Skin epidermis (tissue), 12 donors: ENCODE measurements around the gene TMEM130.

Experiments
- H3K27ac ChIP-seq, 21 experiments: fragments of 200-600 bp; sonication (generic) in 11 of 21; one replicate each; pipeline ENCODE4 v1.5.0; 2020; ENCODE audit warnings: mild to moderate bottlenecking in 3 of 21, inconsistent platforms in 2 of 21, moderate library complexity in 2 of 21
- H3K4me3 ChIP-seq, 7 experiments: fragments of 200-600 bp; sonication (generic) in 2 of 7; one replicate each; pipeline ENCODE4 v1.5.0; 2020; ENCODE audit warnings: inconsistent platforms in 2 of 7, mild to moderate bottlenecking in 2 of 7, moderate library complexity in 1 of 7

The TMEM130 gene

DNA sequence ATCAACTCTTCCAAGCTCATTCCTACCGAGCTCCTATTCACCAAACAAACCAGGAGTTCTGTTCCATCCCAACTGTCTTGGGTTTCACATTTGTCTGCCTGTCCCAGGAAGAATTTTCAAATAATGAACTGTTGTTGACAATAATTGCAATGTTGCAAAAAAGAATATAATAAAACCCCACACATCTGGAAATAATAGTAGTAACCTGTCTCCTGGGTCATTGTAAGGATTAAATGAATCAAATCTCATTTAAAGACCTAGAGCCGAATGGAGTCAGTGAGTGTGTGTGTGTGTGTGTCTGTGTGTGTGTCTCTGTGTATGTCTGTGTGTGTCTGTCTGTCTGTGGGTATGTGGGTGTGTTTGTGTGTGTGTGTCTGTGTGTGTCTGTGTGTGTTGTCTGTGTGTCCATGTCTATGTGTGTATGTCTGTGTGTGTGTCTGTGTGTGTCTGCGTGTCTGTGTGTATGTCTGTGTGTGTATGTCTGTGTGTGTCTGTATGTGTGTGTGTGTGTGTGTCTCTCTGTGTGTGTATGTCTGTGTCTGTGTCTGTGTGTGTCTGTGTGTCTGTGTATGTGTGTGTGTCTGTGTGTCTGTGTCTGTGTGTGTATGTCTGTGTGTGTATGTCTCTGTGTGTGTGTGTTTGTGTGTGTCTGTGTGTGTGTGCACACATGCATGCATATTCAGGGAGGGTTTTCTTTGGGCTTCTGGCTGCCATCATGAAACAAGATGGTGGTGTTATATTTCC lies 52.7 kb downstream of the TMEM130 start:
- Histone ChIP-seq H3K4me3 (no peak overlapping the region), H3K27ac (no peak overlapping the region)

DNA sequence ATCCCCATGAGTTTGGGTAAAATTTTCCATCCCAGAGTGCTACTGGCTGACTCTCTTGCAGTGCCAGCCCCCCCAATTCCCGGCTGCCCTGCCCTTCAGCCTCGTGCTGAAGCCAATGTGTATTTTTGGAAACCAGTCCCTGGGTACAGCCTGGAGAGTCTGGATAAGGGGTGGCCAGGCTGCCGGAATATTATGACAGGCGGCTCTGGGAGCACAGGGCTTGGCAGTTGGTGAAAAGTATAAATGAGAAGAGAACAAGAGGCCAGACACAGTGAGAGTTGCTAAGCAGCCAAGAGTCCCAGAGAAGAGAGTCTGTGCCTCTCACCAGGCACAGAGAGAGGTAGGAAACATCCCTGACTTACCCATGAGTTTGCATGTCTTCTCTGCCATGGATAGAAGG lies 53.6 kb downstream of the TMEM130 start:
- H3K4me3 ChIP-seq = no peak overlapping the region
- no peak overlapping the region for H3K27ac ChIP-seq

DNA sequence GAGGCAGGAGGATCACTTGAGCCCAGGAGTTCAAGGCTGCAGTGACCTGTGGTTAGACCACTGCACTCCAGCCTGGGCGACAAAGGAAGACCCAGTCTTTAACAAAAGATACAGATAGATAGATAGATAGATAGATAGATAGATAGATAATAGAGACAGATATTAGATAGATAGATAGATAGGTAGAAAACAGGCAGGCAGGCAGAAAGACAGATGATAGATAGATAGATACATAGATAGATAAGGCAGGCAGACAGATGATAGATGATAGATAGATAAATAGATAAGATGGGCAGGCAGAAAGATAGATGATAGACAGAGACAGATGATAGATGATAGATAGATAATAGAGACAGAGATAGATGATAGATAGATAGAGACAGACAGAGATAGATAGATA lies 54.5 kb downstream of the TMEM130 start:
- no peak overlapping the region for H3K27ac ChIP-seq
- no peak overlapping the region for H3K4me3 ChIP-seq

DNA sequence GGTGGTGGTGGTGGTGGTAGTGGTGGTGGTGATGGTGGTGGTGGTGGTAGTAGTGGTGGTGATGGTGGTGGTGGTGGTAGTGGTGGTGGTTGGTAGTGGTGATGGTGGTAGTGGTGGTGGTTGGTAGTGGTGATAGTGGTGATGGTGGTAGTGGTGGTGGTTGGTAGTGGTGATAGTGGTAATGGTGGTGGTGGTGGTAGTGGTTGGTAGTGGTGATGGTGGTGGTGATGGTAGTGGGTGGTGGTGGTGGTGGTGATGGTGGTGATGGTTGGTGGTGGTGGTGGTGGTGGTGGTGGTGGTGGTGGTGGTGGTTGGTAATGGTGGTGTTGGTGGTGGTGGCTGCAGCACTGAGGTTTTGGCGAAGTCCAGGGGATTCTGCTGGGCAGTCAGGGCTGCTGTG lies 58.5 kb downstream of the TMEM130 start:
- Histone ChIP-seq H3K4me3 (no peak overlapping the region), H3K27ac (no peak overlapping the region)

DNA sequence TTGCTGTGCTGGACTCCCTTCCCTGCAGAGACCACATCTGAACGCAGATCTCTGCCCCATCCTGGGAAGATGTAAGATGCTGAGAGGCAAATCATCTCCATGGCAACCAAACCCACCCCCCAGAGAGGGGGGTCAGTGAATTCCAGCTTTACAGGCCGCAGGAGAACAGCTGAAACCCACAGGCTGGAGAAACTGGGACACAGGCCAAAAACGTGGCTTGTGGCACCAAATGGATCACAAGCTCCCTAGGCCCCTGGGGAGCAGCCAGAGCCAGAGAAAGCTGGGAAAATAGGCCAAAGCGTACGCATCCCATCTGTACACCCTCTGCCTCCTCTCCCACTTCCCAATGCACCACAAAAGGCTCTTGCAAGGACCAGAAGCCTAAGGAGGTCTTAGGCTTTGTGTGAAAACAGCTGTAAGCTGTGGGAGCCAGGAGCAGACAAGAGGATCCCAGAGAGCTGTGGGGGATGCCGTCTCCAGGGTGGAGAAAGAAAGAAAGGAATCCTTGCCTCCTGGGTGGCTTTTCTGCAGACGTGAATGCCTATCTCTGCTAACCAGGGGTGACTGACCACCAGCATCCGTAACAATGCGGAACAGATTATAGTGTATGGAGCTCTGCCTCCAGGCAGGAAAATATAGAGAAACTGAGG lies 59.5 kb downstream of the TMEM130 start:
- H3K27ac ChIP-seq = no peak overlapping the region

DNA sequence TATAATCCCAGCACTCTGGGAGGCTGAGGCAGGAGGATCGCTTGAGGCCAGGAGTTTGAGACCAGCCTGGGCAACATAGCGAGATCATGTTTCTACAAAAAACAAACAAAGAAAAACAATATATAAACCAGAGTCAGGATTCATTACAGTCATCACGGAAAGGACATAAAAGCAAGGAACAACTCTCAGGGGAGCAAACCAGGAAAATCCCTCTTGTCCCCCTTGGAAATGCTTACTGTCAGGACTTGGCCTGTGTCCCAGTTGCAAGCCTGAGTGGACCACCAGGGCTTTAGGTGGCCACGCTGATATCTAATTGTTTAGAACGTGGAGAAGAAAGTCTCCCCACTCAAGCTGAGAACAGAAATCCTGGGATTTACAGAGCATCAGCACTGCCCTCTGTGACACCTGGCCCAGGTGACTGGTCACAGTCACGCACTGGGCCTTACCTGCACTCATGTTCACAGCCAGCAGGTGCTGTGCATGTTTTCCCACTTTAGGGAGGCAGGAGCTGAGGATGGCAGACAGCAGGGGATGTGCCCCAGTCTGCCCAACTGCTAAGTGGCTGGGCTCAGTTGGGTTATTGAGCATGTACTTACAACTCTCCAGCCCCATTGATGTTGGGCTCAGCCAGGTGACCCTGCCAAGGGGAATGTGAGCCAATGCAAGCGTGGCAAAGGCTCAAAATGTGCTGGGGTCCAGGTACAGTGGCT lies 60.9 kb downstream of the TMEM130 start:
- H3K4me3 ChIP-seq = no peak overlapping the region
- H3K27ac ChIP-seq = no peak overlapping the region

More for the DNA sequence above, 59.5 kb downstream of the TMEM130 start:
- no peak overlapping the region for H3K4me3 ChIP-seq

DNA sequence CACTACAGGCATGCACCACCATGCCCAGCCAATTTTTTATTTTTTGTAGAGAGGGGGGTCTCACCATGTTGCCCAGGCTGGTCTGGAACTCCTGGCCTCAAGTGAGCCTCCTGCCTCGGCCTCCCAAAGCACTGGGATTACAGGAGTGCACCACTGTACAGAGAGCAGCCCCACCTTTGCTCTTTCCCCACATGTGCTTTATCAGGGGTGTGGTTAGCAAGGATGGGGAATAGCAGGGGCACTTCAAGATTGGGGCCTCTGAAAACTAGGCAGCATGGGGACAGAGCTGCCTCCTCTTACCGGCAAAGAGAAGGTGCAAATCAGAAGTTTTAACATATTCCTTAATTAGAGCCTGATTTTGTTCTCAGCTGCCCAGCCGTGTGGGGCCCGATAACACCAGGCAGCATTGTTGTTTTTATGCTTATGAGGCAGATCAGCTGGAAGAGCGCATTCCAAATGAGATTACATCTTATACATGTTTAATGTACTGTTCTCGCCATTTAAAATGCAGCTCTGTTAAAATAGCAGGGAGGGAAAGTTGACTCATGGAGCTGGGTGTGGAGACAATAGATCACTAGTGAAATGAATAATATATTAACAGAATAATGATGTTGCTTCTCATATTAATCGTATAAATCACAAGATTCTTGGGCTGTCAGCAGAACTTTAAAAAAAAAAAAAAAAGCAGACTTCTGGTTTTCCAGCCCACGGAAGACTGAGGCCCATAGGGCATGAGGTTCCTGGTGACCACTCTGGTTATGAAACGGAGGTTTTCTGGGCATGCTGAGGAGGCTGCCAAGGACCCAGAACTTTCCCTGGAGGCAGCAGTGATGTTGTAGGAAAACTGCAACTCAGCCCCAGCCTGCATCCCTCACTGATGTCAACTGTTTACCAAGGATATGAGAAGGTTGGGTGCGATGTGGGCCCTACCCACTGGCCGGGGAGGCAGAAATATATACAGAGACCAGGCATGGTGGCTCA lies 62.5 kb downstream of the TMEM130 start:
- H3K4me3 ChIP-seq = no peak overlapping the region
- peak overlapping the region in 1 of 21 experiments; percentile 51 for H3K27ac ChIP-seq

DNA sequence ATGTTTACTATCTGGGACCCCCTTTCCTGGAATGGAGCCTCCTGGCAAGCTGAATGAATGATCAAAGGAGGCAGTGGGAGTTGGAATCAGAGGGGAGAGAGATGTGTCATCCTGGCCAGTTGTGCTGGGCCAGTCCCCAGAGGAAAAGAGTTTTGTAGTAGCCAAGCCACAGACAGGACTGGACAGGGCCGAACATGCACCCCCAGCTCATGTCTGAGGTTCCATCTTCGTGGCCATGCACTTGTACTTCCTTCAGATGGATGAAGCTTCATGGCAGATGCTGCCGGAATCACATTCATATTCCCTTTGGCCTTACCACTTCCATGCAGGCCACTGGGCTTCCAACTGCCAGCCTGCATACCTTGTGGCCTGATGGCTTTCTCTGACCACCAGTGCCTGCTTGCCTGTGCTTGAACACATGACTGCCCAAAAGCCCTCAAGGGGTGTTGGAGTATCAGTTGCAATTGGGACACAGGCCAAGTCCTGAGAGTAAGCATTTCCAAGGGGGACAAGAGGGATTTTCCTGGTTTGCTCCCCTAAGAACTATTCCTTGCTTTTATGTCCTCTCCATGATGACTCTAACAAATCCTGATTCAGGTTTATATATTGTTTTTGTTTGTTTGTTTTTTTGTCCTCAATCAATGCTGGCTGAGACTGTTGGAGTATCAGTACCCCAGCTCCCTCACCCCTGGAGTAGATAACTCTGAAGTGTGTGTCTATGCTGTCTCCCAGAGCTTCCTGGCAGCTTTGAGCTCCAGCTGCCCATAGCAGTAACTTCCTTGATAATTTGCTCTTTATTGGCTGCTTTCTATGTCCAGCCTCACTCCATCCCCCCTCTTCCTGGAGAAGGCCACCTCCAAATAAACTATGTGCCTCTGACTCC lies 63.6 kb downstream of the TMEM130 start:
- H3K4me3 ChIP-seq = no peak overlapping the region
- H3K27ac ChIP-seq = no peak overlapping the region

DNA sequence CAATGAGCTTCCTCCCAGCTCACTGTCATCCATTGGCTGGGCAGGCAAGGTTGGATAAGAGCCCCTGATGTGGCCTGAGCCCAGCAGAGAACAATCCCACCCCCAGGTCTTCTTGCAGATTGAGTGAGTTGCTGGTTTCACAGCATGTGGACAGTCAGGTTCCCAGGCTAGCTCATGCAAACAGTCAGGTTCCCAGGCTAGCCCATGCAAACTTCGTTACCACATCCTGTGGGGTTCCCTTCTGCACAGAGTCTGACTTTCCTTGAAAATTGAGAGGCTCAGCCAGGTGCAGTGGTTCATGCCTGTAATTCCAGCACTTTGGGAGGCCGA lies 67.1 kb downstream of the TMEM130 start:
- H3K27ac ChIP-seq = no peak overlapping the region
- H3K4me3 ChIP-seq = no peak overlapping the region

DNA sequence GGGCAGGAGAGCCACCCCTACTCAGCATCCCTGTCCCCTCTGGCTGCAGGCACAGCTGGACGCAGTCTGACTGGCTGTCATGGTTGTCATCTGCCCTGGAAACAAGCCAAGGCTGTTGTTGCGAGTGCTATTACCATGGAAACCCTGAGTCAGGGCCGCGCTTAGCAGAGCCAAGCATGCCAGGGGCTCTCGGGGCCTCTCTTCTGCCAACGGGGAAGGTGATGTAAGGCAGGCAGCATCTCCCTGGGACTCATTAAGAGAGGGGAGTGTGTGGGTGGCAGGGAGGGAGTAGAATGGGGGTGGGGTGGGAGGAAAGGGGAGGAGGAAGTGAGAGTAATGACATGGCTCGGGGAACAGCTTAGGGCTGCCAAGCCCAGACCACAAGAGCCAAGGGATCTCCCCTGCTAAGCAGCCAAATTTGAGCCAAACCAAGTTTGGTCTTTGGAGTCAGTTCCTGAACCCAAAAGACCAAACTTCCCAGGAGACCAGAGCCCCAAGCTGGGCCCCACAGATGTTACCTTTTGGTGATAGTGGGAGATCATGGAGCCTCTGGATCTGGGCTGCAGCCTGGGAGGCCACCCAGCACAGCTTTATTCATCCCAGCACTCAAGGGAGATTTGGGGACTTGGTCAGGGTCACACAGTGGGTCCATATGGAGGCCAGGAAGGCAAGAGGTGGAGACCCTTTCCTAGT lies 67.6 kb downstream of the TMEM130 start:
- no peak overlapping the region for H3K4me3 ChIP-seq
- no peak overlapping the region for H3K27ac ChIP-seq

DNA sequence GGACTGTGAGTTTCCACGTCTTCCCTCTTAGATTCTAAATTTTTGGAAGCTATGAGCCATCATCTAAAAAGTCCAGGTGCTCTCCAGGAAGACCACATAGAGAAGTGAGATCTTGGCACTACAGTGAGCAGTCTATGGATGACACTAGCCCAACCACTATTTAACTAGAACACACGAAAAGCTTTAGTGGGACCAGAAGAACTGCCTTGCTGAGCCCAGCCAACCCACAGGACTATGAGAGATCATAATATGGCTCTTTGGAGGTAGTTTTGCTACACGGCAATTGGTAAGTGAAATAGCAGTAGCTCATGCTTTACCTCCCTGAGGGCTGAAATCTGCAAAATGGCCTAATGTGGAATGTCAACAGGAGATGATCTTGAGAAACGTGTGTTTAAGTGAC lies 68.8 kb downstream of the TMEM130 start:
- H3K27ac ChIP-seq = no peak overlapping the region
- H3K4me3 ChIP-seq = no peak overlapping the region

DNA sequence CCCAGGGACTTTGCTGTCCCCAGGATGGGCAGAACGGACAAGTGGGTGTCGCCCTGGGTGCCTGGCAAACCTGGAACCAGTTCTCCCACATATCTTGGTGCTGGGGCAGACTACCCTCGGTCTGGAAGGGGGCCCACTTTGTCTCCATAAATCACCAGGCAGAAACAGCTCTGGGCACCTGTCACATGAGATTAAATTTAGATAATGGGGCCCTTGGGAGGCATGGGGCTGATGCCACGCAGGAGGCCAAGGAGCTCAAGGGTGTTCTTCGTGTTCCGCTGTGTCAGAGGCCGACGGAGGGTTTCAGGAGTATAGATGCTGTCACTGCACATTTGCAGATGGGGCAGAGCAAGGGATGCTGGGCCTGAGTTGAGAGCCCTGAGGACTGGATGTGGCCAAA lies 72.7 kb downstream of the TMEM130 start:
- no peak overlapping the region for H3K4me3 ChIP-seq
- no peak overlapping the region for H3K27ac ChIP-seq
